Measurements from ENCODE around the gene AFF3. TPM values are rescaled to one million over a fixed set of nuclear protein-coding genes. Genes with fewer than 3 reads are reported as not detected.

AFF3 gene
- total RNA-seq, 2 experiments from 2014 or later = 3.1 to 3.5 TPM

DNA sequence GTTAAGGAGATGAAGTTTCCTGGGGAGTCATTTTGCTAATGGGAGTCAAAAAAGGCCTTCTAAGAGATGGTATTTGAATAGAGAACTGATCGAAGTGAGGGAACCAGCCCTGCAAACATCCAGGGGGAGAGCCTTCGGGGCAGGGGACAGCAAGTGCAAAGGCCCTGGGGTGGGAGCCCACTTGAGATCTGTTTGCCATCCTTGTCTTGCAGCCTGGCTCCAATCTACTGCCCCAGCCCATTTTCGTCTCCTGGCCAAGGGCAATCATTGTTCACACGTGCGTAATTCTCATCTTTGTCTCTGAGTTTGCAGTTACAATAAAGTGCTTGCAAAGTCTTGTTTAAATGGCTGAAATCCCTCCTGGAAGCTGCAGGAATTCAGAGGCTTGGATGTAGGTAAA, 43.1 kb upstream of the AFF3 start:
- no peaks in the 10 kb centered on the region for H3K4me1 Mint-ChIP-seq (ENCODE audit: low read depth)
- ATAC-seq = no peak
- POLR2A ChIA-PET = interaction anchor here (0.6 kb wide), 1 partner anchor 9 kb away, joined by 3 read pairs; no protein-coding TSS in a partner anchor
- no peak overlapping the region for H3K4me3 Mint-ChIP-seq
- intact Hi-C loops (cut with micrococcal nuclease) = no loop called here
- TF ChIP-seq, protein P1, sequence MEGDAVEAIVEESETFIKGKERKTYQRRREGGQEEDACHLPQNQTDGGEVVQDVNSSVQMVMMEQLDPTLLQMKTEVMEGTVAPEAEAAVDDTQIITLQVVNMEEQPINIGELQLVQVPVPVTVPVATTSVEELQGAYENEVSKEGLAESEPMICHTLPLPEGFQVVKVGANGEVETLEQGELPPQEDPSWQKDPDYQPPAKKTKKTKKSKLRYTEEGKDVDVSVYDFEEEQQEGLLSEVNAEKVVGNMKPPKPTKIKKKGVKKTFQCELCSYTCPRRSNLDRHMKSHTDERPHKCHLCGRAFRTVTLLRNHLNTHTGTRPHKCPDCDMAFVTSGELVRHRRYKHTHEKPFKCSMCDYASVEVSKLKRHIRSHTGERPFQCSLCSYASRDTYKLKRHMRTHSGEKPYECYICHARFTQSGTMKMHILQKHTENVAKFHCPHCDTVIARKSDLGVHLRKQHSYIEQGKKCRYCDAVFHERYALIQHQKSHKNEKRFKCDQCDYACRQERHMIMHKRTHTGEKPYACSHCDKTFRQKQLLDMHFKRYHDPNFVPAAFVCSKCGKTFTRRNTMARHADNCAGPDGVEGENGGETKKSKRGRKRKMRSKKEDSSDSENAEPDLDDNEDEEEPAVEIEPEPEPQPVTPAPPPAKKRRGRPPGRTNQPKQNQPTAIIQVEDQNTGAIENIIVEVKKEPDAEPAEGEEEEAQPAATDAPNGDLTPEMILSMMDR (IDR thresholded peaks at IDR 0.05) = no peak
- H3K9me3 Mint-ChIP-seq = no peaks in the 10 kb centered on the region
- H3K27ac Mint-ChIP-seq = no peak overlapping the region
- H3K36me3 Mint-ChIP-seq (ENCODE audit: low read depth) = no peaks in the 10 kb centered on the region
- CTCF ChIA-PET = no interaction called here
- no peaks in the 10 kb centered on the region for H3K27me3 Mint-ChIP-seq
- DNase-seq = no peak

DNA sequence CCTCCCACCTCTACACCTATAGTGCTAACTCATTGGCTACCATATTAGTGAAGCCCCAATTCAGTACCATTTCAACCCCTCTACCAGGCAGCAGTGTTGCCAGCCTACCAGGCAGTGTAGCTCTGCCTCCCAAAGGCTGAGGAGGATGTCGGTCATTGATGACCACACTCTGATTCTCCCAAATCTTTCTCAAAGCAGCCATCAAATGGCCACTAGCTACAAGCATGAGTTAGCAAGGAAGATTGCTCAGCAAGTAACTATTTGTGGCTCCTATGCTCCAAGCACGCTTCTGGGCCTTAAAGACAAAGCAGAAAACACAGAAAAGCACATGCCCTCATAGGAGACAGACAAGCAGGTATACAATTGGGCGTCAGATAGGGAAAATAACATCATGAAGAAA, 42.7 kb upstream of the AFF3 start:
- no peaks in the 10 kb centered on the region for H3K36me3 Mint-ChIP-seq (ENCODE audit: low read depth)
- no peaks in the 10 kb centered on the region for H3K27me3 Mint-ChIP-seq
- DNase-seq = no peak
- H3K9me3 Mint-ChIP-seq = no peaks in the 10 kb centered on the region
- CTCF ChIA-PET = no interaction called here
- POLR2A ChIA-PET = no interaction called here
- H3K4me3 Mint-ChIP-seq = no peak overlapping the region
- intact Hi-C loops (cut with micrococcal nuclease) = no loop called here
- TF ChIP-seq, protein P1 (IDR thresholded peaks at IDR 0.05) = no peak
- H3K4me1 Mint-ChIP-seq (ENCODE audit: low read depth) = no peaks in the 10 kb centered on the region
- no peak overlapping the region for H3K27ac Mint-ChIP-seq
- no peak for ATAC-seq

DNA sequence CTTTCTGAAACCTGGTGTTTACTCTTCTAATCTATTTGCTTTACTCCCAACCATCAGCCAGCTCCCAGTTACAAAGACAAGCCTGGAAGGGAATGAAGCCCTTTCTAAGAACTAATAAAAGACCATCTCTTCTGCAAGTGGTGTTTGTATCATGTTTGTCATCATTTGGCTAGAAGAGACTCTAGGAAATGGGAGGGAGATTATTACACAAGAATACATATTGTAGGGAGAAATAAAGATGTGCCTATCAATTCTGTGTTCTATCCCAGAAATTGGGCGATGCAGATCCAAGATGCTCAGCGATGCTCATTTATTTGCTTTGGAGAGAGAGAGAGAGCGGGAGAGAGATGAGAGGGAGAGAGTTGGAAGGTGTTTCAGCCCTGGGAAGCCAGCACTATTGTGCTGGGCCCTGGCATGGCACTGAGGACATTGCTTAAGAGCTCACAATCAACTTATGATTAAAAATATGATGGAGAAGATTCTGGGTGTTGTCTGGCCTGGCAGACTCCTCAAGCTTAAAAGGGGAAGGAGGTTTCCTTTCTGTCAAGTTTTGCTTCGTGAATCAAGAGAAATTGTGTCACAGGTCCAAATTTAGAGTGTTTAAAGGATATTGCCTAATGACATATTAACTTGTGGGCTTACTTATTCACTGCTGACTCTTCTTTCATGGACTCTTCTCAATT, 41.8 kb upstream of the AFF3 start:
- ATAC-seq = no peak
- CTCF ChIA-PET = no interaction called here
- intact Hi-C loops (cut with micrococcal nuclease) = no loop called here

DNA sequence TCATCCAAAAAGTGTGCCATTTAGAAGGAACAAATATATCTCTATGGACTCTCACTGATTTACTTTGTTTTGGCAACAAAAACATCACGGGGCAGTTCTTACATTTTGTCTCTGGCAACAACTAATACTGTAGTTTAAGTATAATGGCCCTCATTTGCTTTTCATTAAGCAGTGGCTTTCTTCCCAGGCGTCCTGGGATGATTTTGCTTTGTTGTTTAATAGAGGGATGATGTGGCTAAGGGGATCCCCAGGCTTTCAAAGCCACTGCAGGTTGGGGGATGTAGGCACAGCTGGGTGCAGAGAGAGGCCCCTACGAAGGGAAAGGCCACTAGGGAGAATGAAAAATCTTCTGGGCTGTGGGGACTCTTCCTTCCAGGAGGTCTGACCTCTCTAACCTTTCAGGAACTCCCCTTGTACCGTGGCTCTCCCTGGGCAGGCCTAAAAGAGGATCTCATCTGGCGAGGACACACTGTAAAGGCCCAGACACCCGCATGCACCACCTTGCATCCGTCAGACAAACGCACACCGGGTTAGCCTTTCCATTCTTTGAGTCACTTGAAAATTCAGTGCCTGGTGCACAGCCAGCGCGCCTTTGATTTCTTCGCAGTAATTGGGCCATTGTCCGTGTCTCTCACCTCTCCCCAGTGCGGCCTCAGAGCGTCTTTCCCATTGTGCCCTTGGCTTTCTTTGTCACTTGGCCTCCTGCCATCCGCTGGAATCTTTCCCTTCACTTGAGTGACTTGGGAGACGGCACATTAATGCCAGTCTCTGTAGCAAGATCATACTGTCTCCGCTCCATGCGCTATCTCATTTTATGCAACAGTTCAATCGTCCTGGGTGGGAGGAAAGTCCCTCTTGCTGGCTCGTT, 40.3 kb upstream of the AFF3 start:
- no peaks in the 10 kb centered on the region for H3K27me3 Mint-ChIP-seq
- no peak for DNase-seq
- no peaks in the 10 kb centered on the region for H3K36me3 Mint-ChIP-seq (ENCODE audit: low read depth)
- no peaks in the 10 kb centered on the region for H3K4me1 Mint-ChIP-seq (ENCODE audit: low read depth)
- POLR2A ChIA-PET = no interaction called here
- no peak for ATAC-seq
- CTCF ChIA-PET = no interaction called here
- no peak overlapping the region for H3K27ac Mint-ChIP-seq
- intact Hi-C loops (cut with micrococcal nuclease) = no loop called here
- no peaks in the 10 kb centered on the region for H3K9me3 Mint-ChIP-seq
- TF ChIP-seq, protein P1 (IDR thresholded peaks at IDR 0.05) = no peak
- H3K4me3 Mint-ChIP-seq = no peak overlapping the region

More for the DNA sequence above, 41.8 kb upstream of the AFF3 start:
- Mint-ChIP-seq H3K4me3 (no peak overlapping the region), H3K27me3 (no peaks in the 10 kb centered on the region), H3K36me3 (ENCODE audit: low read depth) (no peaks in the 10 kb centered on the region), H3K27ac (no peak overlapping the region), H3K4me1 (ENCODE audit: low read depth) (no peaks in the 10 kb centered on the region), H3K9me3 (no peaks in the 10 kb centered on the region)
- POLR2A ChIA-PET = no interaction called here
- no peak for DNase-seq
- TF ChIP-seq, protein P1 (IDR thresholded peaks at IDR 0.05) = no peak

DNA sequence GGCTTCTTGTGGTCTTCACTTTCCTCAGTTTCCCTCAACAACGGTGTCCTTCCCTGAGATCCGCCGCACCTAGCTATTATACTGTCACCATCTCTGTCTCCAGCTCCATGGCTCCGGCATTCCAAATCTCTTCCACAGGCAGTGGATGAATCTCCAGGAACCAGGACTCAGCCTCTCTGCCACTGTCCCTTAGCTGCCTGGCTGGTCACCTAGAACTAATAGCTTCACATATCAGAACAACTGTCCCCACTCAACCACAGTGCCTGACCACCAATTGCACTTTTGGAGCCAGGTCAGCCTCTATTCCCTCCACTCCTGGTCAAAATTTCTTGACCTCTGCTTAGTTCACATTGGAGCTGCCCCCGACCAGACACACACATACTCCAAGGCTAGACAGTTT, 38.1 kb upstream of the AFF3 start:
- H3K27ac Mint-ChIP-seq = no peak overlapping the region
- ChIA-PET CTCF (no interaction called here), POLR2A (no interaction called here)
- no peaks in the 10 kb centered on the region for H3K4me1 Mint-ChIP-seq (ENCODE audit: low read depth)
- no peak overlapping the region for H3K4me3 Mint-ChIP-seq
- intact Hi-C loops (cut with micrococcal nuclease) = no loop called here
- no peaks in the 10 kb centered on the region for H3K9me3 Mint-ChIP-seq
- DNase-seq = no peak
- no peaks in the 10 kb centered on the region for H3K36me3 Mint-ChIP-seq (ENCODE audit: low read depth)
- TF ChIP-seq, protein P1 (IDR thresholded peaks at IDR 0.05) = no peak
- ATAC-seq = no peak
- no peaks in the 10 kb centered on the region for H3K27me3 Mint-ChIP-seq

Data from activated CD8-positive, alpha-beta T cell treated with anti-CD3 and anti-CD28 coated beads for 36 hours (primary cell).